T follicular helper cell (primary cell): ENCODE results near the gene HES7.
"Not testable (repeated sequence)": the region's sequence is repeated elsewhere in the genome, so short reads cannot be mapped to it uniquely, and the experiment has no call there.

Experiments
- DNase-seq: peaks from one replicate; pipeline ENCODE4 v3.0.0-alpha.2; 2020; ENCODE audit warnings: low read depth

Gene HES7

GRCh38 chr17:8100763-8101162 lies 23.1 kb downstream of the HES7 start:
- DNase-seq = no peak

GRCh38 chr17:8100111-8100510 lies 23.8 kb downstream of the HES7 start:
- no peak for DNase-seq

- DNase-seq = no peak
Measured at GRCh38 chr17:8096541-8096940, 27.4 kb downstream of the HES7 start.

DNA sequence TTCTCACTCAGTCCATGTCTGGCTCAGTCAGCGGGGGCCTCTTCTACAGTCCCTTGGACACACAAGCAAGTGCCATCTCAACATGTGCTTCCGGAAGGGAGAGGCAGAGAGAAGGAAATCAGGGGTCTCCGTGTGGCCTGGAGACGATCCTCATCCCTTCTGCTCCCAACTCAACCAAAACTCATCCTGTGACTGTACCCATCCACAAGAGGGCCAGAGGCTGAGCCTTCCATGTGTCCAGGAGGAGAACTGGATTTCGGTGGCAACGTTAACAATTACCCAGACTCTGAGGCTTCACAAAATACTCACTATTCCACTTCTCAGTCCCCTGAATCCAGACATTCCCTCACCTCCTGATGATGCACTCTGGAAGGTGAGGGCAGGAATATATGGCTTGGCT lies 28.5 kb downstream of the HES7 start:
- DNase-seq = no peak

- DNase-seq = no peak
Measured at GRCh38 chr17:8091033-8091687, 32.7 kb downstream of the HES7 start.

GRCh38 chr17:8089728-8090127 lies 34.2 kb downstream of the HES7 start:
- DNase-seq = no peak

DNA sequence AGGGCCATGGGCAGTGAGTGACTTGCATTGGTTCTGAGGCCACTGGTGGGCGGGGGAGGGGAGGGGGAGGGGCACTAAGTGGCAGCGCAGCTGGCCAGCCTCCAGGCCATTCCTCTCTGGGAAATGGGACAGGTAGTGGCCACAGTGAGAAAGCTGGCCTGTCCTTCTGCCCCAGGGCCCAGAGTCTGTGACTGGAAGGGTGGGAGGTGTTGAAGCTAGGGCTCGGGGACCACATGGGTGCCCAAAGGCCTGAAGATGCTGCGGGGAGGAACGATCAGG lies 36.0 kb downstream of the HES7 start:
- no peak for DNase-seq

DNA sequence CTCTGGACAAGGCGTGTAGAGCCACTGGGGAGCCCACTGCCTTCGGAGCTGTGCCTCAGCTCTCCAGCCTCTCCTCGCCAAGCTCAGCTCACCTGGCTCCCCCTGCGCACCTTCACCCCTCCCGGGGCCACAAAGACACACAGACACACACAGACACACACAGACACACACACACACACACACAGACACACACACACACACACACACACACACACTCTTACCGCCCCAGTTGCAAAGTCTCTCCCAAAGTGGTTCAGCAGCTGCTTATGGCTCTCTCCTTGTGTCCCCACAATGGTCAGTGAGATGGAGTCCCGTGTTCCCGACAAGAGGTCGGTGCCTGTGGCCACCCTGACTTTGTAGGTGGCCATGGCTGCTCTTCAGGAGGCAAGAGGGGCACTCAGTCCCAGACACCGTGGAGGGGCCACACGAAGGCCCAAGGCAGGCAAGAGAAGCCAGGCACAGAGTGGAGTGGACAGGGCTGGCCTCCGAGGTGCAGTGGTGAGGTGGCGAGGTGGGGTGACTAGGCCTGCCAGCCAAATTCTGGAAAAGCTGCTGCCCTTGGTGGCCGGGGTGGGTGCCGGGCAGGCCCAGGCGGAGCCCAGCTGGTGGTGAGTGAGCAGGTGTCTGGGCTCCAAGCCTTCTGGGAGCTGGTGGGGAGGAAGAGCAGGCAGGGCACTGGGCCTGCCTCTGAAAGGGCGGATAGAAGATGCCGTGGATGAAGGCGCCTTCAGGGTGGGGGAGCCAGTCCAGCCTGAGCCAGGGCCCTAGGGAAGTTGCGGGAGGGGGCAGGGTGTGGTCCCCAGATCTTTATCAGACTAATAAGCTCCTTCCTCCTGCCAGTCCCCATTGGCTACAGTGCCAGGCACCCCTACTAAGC lies 36.6 kb downstream of the HES7 start, which contains the start of gene ALOX12B:
Gene ALOX12B, minus strand, starts transcription at position 642 of the 877 bp plus-strand sequence. Its CDS starts 274 bp downstream, at position 368.
- no peak for DNase-seq

GRCh38 chr17:8084250-8084649 lies 39.7 kb downstream of the HES7 start:
- DNase-seq = no peak

DNA sequence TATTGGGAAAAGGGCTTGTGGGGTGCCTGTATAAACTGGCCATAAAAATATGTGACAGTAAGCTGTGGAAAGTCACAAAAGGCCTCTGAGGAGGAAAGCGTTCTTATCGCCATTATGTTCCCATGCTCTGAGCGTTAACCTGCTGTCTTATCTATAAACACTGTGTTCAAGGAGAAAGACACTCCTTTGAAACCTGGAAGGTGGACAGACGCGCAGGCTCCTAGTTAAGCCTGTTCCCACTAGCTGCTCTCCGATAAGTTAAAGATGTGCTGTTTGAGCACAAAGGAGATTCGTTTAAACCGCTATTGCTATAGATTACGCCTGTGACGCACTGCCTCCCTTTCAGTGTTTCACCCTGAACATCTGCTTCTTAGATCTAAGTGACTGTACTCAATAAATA lies 41.6 kb downstream of the HES7 start:
- no peak for DNase-seq

DNA sequence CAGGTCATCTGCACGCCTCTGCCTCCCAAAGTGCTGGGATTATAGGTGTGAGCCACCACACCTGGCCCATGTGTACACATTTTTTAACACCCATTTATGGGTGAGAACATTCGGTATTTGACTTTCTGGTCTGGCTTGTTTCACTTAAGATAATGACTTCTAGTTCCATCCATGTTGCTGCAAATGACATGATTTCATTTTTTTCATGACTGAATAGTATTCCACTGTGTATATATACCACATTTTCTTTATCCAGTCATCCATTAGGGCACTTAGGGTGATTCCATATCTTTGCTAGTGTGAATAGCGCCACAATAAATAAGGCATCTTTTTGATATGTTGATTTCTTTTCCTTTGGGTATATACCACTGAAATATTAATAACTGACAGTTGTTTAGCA lies 42.0 kb downstream of the HES7 start:
- no peak for DNase-seq

DNA sequence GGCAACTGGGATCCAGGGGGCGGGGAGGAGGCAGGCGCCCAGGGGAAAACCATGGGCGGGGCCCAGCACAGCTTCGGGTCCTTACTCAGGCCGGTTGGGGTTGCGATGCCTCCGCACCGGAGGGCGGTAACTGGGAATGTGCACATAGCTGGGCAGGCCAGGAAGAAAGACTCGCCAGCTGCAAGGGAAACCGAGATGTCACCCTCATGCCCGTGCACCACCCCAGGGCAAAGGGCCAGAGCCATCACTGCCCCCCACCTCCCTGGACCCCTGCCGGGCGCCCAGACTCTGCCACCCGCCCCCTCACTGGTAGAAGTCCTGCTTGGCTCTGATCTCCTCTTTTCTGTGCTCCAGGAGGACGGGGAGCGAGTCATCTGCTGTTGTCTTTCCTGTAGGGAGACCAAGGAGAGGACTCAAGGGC lies 43.1 kb downstream of the HES7 start:
- DNase-seq = no peak

DNA sequence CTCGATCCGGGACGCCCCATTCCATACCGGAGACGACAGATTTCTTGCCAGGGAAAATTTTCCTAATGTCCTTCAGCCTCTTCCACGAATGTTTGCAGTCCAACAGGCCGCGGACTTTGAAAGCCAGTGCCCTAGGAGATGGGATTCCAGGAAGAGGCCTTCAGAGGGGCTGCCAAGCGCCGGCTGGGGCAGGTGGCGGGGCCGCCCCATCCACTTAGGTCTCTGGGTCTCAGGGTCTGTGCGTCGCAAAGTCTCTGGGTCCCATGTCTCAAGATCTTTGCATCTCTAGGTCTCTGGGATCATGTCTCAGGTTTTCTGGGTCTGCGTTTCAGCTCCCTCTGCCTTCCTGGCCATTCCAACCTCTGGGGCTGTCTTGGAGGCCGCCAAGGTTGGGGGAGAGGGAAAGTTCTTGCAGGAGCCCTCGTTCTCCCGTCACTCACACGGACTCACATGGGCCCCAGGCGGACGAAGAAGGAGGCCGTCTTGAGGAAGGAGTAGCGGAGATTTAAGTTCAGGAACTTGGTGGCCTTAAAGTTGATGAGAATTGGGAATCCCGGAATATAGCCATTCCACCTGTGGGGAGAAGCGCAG lies 43.6 kb downstream of the HES7 start:
- DNase-seq = no peak

- peak; percentile 63 for DNase-seq
Measured at GRCh38 chr17:8079291-8080207, 44.4 kb downstream of the HES7 start.

- DNase-seq = not testable (repeated sequence)
Measured at GRCh38 chr17:8077939-8078338, 46.0 kb downstream of the HES7 start.

GRCh38 chr17:8076502-8077266 lies 47.2 kb downstream of the HES7 start:
- DNase-seq = no peak

DNA sequence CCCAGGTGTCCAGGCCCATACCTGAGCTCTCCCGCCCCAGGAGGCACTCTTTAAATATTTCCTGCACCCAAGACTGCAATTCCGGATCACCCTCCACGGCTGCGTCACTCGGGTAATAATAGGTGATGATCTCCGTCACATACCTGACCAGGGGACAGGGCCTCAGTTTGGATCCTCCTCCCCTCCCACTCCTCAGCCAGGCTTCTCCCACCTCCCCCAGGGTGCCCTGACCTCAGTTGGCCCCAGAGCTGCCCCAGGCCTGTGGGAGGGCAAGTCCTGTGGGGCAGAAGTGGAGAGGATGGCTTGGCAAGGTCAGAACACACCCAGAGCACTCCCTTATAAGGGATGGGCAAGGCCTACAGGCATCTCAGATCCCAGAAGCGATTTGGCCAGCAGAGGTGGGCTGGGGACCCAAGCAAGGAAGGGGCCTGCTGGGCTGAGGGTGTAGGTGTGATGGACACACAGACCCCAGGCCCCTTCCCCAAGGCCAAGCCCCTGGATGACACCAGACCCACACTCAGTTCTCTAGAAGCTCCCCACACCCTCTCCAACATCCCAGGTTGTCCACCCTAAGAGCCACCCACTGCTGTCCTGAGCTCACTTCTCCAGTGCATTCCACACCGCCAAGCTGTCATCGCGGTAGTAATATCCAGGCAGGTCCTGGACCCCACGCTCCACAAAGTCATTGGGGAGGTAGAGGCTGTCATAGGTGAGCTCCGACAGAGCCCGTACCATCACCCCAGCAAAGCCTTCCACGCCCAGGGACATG lies 48.1 kb downstream of the HES7 start:
- DNase-seq = no peak

DNA sequence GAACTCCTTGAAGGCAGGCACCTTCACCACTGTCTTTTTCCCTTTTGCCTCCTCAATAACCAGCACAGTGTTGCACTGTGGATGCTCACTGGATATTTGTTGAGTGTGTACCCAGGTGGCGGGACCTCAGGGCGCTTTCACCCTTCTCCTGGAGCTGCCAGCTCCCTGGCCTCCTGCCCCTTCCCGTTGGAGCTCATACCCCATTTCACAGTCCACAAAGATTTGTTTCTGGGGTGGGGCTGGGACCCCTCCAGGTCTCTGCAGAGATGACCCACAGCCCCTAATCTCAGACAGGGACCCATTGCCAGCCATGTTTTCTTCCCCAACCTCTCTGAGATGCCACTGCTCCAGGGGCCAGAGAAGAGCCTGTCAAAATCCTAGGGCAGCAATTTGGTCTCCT lies 48.8 kb downstream of the HES7 start:
- DNase-seq = no peak

DNA sequence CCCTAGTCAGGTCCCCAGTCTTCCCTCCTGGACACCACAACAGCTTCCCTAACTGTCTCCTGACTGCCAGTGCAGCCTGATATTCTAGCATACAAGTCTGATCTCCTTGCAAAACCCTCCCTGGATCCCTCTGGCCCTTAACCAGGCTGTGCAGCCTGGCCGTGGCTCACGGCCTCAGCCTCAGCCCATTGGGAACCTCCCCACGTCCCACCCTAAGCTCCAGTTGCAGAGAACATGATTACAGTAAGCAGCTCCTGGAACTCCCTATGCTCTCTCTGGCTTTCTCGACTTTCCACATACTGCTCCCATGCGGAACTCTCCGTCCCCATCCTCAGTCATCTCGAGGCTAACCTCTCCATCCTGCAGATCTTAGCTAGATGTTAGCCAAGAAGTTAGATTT lies 49.4 kb downstream of the HES7 start:
- DNase-seq = no peak
